ENCODE measurements around the gene FBXW10. TPM values are rescaled to one million over a fixed set of nuclear protein-coding genes. Genes with fewer than 3 reads are reported as not detected.
"Not testable (repeated sequence)": the region's sequence is repeated elsewhere in the genome, so short reads cannot be mapped to it uniquely, and the experiment has no call there.

FBXW10 gene
- total RNA-seq, 2 experiments from 2014 or later: not detected

DNA sequence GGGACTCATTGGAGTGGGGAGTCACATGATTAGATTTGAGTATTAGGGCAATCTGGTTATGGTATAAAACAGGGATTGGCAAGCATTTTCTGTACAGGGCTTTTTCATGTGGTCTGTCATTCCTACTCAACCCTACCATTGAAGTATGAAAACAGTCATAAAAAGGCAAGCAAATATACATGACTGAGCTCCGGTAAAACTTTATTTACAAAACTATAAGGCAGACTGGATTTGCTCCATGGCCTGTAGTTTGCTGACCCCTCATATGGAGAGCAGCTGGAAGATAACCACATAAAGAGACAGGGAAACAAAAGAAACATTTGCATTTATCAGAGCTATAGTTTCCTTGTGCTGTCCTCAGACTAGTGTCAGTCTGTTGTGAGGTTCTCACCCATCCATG, 83.8 kb downstream of the FBXW10 start:
- H3K27me3 Mint-ChIP-seq; H3K36me3 Mint-ChIP-seq (ENCODE audit: low read depth): not testable (repeated sequence)

More for the DNA sequence above, 83.8 kb downstream of the FBXW10 start:
- DNase-seq, H3K4me1 Mint-ChIP-seq, H3K4me3 Mint-ChIP-seq, POLR2A ChIA-PET, CTCF ChIA-PET, H3K9me3 Mint-ChIP-seq, H3K27ac Mint-ChIP-seq: not testable (repeated sequence)

Other genes starting within 250 kb of the FBXW10 start
- gene TBC1D28, start 99.7 kb upstream of the FBXW10 start, total RNA-seq: not detected
- gene FOXO3B, start 61.7 kb upstream of the FBXW10 start, total RNA-seq: 1 to 10 TPM; 3.1 to 3.2 TPM
- 10 to 100 TPM; 17.5 to 20.1 TPM for gene TVP23B, start 37.1 kb downstream of the FBXW10 start, total RNA-seq
- gene PRPSAP2, start 114.1 kb downstream of the FBXW10 start, total RNA-seq: 10 to 100 TPM; 47.2 to 49.0 TPM
- gene SLC5A10, start 208.1 kb downstream of the FBXW10 start, total RNA-seq: not detected

Measured in activated CD4-positive, alpha-beta T cell treated with anti-CD3 and anti-CD28 coated beads, Interleukin-2, amount 10 ng/mL, durations not matched to agents 7 days and 5 days (primary cell).